Astrocyte (in vitro differentiated cells and primary cell): ENCODE results near the gene GRID2IP.

Experiments
- EZH2 ChIP-seq: IDR thresholded peaks from 2 replicates; pipeline ENCODE4 v1.6.1; 2012; ENCODE audit warnings: mild to moderate bottlenecking, low read length, inconsistent platforms; ENCODE audit not compliant: insufficient read depth
- TF ChIP-seq, protein P1 (sequence below): IDR thresholded peaks from 2 replicates; pipeline ENCODE4 v1.5.1; 2011; ENCODE audit warnings: low read depth, mild to moderate bottlenecking, inconsistent platforms, low read length, moderate library complexity; ENCODE audit not compliant: insufficient read depth

DNA sequence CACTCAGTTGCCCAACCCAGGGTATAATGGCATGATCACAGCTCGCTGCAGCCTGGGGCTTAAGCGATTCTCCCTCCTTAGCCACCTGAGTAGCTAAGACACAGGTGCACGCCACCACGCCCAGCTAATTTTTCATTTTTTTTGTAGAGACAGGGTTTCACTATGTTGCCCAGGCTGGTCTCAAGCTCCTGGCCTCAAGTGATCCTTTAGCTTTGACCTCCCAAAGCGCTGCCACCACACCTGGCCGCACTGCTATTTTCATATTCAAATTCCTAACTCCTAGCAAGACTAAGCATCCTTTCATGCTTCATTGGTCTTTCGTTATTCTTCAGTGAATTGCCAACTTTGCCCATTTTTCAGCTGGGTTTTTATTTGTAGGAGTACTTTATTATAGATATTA lies 73.1 kb downstream of the GRID2IP start:
- TF ChIP-seq, protein P1, sequence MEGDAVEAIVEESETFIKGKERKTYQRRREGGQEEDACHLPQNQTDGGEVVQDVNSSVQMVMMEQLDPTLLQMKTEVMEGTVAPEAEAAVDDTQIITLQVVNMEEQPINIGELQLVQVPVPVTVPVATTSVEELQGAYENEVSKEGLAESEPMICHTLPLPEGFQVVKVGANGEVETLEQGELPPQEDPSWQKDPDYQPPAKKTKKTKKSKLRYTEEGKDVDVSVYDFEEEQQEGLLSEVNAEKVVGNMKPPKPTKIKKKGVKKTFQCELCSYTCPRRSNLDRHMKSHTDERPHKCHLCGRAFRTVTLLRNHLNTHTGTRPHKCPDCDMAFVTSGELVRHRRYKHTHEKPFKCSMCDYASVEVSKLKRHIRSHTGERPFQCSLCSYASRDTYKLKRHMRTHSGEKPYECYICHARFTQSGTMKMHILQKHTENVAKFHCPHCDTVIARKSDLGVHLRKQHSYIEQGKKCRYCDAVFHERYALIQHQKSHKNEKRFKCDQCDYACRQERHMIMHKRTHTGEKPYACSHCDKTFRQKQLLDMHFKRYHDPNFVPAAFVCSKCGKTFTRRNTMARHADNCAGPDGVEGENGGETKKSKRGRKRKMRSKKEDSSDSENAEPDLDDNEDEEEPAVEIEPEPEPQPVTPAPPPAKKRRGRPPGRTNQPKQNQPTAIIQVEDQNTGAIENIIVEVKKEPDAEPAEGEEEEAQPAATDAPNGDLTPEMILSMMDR, result no peak
- TF ChIP-seq EZH2, result no peak
